ENCODE results near the gene TTL. TPM values are rescaled to one million over a fixed set of nuclear protein-coding genes. Genes with fewer than 3 reads are reported as not detected.
"Not testable (repeated sequence)": the region's sequence is repeated elsewhere in the genome, so short reads cannot be mapped to it uniquely, and the experiment has no call there.

Gene TTL
- polyA plus RNA-seq, 1 donor: 37.8 TPM

DNA sequence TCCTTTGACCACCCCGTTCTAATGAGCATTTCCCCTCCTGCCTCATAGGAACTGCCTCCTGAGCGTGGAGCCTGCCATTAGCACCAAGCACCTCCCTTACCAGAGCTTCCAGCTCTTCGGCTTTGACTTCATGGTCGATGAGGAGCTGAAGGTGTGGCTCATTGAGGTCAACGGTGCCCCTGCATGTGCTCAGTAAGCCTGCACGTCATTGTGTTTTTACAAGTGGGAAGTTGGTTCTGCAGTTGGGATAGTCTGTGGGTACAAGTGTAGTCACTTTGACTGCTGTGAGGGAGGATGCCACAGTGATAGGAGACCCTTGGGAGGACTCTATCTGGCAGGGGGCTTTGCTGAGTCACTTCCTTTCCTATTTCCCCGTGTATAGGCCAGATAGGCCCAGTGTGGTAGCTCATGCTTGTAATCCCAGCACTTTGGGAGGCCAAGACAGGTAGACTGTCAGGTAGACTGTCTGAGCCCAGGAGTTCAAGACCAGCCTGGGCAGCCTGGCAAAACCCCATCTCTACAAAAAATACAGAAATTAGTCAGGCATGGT, 38.4 kb downstream of the TTL start:
- DNase-seq (ENCODE audit: low read depth): no peak

DNA sequence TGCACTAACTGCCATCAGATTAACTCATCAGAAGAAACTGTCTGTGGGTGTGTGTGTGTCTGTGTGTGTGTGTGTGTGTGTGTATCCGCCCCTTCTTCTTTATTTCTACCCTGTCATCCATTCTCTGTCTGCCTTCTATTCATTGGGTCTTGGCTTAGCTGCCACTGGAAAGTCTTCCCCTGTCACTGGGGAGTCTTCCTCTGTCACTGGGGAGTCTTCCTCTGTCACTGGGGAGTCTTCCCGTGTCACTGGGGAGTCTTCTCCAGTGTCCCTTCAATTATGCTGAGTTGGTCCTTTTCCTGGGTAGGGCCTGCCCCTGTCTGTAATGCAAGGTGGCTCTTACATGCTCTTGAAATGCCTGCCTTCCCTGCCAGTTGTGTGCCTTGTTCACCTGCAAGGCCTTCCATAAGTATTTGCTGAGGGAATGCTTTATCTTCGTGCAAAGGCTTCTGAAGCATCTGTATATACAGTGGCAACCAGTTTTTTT, 41.4 kb downstream of the TTL start:
- DNase-seq (ENCODE audit: low read depth): no peak

DNA sequence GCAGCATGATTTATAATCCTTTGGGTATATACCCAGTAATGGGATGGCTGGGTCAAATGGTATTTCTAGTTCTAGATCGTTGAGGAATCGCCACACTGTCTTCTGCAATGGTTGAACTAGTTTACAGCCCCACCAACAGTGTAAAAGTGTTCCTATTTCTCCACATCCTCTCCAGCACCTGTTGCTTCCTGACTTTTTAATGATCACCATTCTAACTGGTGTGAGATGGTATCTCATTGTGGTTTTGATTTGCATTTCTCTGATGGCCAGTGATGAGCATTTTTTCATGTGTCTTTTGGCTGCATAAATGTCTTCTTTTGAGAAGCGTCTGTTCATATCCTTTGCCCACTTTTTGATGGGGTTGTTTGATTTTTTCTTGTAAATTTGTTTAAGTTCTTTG, 42.3 kb downstream of the TTL start:
- not testable (repeated sequence) for DNase-seq (ENCODE audit: low read depth)

DNA sequence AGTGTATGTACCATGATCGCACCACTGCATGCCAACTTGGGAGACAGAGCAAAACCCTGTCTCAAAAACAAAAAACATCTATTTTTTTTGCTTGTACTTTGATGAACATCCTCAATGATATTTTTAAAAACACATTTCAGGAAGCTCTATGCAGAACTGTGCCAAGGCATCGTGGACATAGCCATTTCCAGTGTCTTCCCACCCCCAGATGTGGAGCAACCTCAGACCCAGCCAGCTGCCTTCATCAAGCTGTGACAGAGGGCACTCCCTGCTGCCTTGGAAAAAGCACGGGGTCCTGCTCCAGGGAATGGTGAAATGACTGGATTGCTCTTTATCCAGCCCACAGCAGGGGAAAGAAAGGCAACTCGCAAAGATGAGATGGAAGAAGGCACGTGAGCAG, 46.6 kb downstream of the TTL start:
- no peak for DNase-seq (ENCODE audit: low read depth)

DNA sequence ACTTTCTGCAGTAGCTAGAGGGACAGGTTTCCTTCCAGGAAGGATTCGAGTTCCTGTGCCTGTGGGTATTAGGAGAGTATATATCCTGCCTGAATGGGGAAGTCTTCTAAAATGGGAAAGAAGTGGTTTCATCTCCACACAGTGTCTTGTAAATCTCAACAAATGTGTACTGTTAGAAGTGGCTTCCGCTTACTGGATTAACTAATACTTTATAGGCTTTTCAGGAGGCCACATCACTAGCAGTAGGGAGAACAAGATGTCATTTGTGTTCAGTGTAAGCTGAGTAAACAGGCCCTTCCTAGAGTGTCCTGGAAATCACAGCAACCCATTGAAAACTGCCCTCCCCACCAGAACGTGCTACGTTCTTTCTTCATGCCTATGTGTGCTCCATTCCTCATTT, 47.8 kb downstream of the TTL start:
- no peak for DNase-seq (ENCODE audit: low read depth)

DNA sequence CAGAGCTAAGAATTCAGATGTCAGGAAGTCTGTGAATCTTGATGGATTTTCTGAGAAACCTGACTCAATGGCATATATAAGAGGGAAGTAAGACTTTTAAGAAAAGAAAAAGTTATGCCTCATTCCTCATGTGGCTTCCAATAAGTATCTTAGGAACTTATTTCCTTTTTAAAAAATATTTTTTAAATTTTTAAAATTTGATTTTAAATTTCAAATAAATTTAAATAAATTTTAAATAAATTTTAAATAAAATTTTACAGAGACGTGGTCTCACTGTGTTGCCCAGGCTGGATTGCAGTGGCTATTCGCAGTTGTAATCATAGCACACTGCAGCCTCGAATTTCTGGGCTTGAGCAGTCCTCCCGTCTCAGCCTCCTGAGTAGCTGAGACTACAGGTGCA, 48.8 kb downstream of the TTL start:
- DNase-seq (ENCODE audit: low read depth): no peak

DNA sequence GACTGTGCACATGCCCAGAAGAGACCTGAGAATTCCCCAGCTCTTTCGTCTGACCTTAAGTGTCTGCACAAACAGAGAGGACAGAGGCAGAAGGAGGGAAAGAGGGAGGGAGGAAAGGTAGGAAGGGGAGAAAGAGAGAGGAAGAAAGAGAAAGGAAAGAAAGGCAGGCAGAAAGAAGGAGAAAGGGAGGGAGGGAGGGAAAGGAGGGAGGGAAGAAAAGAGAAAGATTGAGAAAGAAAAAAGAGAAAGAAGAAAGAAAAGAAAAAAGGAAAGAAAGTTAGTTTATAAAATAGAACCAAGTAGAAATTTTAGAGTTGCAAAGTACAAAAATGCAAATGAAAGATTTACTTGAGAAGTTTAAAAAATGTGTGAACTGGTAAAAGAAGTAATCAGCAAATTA, 52.9 kb downstream of the TTL start:
- no peak for DNase-seq (ENCODE audit: low read depth)

DNA sequence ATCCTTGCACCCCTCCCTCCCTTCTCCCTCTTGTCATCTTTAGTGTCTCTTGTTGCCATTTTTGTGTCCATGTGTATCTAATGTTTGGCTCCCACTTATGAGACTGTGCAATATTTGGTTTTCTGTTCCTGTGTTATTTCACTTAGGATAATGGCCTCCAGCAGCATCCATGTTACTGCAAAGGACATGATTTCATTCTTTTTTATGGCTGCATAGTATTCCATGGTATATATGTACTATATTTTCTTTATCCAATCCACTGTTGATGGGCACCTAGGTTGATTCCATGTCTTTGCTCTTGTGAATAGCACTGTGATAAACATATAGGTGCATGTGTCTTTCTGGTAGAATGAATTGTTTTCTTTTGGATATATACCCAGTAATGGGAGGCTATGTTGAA, 54.7 kb downstream of the TTL start:
- not testable (repeated sequence) for DNase-seq (ENCODE audit: low read depth)

DNA sequence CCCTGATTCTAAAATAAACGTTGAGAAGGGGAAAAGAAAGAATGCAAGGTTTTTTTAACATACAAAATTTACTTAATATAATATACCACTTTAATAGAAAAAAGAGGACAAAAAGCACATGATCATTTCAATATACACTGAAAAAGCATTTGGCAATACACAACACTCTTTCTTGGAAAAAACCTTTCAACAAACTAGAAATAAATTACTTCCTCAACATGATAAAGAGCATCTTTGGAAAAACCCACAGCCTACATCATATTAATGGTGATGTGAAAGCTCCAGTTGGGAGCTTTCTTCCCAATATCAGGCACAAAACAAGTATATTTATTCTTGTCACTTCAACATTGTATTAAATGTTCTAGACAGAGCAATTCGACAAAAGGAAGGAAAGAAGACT, 57.4 kb downstream of the TTL start:
- DNase-seq (ENCODE audit: low read depth): no peak

DNA sequence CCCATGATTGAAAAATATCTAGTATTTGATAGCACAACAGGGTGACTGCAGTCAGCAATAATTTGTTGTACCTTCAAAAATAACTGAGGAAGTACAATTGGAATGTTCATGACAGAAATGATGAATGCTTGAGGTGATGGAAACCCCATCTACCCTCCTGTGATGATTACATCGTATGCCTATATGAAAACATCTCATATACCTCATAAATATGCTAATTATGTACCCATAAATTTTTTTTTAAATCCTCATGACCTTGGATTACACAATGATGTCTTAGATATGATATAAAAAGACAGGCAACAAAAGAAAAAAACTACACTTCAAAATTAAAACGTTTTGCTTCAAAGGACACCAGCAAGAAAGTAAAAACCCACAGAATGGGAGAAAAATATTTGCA, 59.0 kb downstream of the TTL start:
- no peak for DNase-seq (ENCODE audit: low read depth)

DNA sequence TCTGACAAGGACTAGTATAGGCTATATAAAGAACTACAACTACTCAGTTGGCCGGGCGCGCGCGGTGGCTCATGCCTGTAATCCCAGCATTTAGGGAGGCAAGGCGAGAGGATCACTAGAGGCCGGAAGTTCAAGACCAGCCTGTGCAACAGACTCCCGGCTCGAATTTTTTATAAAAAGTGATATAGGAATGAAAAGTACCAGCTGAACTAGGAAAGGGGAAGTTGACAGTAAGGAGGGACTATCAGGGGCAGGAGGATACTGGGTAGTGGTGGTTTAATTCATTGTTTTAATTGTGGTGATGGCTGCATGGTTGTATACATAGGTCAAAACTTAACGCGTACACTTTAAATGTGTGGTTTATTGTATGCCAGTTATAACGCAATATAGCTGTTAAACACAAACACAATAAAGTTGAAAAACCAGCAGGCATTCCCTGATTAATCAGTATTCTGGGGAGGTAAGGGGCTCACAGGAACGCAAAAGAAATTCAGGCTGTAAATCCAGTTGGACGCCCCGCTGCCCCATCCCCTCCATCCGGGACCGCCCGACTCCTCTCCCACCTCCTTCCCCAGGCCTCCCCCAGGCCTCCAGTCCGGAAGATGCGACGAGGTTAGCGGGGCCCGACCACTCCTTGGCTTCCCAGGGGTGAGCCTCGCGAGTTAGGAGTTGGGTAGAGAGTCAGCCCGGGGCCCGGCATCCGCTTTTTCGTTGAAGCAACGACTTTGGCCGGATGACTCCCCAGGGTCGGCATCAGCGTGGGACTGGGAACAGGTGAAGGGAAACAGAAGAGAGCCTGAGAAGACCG, 59.6 kb downstream of the TTL start:
- DNase-seq (ENCODE audit: low read depth): no peak

DNA sequence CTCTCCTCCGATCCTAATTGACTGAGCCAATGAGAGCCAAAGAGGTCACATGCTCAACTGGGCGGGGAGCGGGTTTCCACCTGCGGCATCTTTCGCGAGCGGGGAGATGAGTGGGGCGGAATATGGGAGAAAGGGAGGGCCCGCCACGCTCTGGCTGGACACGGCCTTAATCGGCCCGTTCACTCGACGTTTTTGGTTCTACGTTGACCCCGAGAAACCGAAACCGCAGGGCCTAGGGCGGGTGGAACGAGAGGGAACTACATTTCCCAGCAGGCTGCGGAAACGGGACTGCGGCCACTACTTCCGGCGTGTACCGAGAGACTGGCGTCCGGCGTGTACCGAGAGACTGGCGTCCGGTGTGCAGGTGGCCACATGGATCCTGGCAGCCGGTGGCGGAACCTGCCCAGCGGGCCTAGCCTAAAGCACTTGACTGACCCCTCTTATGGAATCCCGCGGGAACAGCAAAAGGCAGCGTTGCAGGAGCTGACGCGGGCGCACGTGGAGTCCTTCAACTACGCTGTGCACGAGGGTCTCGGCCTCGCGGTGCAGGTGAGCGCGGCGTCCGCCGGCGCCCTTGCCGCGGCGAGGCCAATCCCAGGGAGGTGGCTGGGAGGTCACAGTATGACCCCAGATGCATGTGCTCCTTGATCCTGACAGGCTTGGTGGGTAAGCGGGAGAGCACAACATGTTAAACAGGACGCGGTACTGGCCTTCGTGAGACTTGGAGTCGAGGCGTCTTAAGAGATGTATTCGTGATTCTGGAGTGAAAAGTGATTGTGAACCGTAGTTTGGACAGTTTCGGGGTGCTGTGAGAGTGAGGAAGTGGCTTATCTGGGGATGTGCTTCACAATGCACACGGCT, 60.4 kb downstream of the TTL start, which contains the start of gene POLR1B:
Gene POLR1B (plus strand): TSS at position 343 of the 861 bp plus-strand sequence. CDS start 30 bp downstream, at position 373.
- peak; percentile 56 for DNase-seq (ENCODE audit: low read depth)

DNA sequence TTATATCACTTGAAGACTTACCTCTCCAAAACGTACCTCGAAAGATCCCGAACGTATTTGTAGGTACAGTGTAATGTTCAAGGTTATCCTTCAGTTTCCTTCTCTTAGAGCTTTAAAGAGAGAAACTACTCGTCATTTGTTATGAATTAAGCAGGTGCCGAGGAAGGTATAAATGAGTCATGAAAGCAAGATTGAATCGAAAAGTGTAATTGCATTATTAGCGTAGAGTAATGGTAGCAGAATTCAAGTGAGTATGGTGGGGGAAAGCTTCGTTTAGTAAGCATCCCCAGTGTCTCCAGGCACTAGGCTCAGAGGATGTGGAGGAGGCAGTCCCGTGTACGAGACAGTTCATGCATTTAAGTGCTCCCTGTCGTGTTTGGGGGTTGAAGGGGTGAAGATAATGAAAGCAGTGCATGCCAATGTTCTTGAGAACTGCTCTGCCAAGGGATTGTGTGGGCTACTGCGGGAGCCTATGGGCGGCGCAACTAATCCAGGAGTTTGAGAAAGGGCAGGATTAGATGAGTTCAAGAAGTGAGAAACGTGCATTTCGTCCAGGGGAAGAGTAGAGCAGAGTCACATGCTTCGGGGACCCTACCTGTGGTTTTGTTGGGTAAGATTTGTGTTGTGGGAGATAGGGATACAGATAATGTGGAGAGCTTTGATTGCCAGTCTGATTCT, 61.2 kb downstream of the TTL start:
- DNase-seq (ENCODE audit: low read depth): no peak

DNA sequence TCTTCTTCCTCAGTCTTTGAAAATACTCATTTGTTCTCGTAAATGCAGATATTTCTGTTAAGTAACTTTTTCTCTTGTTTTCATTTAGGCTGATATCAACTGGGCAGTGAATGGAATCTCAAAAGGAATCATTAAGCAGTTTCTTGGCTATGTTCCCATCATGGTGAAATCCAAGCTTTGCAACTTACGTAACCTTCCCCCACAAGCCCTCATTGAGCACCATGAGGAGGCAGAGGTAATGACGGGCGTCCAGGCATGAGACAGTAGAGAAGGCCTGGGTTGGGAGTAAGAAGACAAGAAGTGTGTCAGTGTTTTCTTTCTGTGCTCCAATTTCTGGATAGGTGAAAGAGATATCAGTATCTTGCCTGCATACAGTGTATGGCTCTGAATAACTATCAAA, 65.4 kb downstream of the TTL start:
- DNase-seq (ENCODE audit: low read depth): no peak

DNA sequence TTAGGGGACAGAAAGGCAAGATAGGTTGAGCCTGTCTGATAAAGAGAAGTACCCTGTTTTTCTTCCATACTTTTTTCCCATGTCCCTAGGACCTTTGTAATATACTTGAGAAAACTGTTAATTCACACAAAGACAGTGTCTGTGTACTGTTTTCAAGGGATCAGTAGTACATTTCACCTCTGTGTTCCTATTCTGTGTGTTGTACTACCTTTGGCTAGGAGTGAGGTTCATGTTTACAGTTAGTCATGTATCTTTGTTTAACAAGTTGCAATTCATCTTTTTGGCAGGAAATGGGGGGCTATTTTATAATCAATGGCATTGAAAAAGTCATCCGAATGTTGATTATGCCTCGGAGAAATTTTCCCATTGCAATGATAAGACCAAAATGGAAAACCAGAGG, 67.0 kb downstream of the TTL start:
- DNase-seq (ENCODE audit: low read depth): no peak

DNA sequence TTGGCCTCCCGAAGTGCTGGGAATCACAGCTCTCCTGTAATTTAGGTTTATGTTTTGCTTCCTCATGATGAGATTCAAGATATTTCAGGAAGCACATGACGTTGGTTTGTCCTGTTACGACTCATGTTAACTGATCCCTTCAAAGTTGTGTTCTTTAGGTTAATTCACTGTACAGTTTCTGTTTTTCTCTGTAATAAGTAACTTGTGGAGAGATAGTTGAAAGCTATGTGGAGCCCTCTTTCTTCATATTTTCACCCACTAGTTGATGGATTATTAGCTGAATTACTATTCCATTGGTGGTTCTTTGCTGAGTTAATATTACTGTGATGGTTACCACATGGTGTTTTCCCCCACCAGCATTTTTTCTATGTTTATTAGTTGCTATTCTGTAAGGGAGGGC, 84.1 kb downstream of the TTL start:
- DNase-seq (ENCODE audit: low read depth): no peak

DNA sequence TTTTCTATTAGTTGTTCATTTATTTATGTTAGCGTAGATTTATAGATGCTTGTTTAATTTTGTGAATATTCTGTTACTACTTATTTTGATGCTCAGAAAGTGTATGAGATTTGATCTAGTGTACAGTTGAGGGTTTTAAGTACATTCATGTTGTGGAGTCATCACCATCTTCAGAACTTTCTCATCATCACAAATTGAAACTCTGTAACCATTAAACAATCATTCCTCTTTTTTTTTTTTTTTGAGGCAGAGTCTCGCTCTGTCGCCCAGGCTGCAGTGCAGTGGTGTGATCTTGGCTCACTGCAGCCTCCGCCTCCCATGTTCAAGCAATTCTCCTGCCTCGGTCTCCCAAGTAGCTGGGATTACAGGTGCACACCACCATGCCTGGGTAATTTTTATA, 84.6 kb downstream of the TTL start:
- not testable (repeated sequence) for DNase-seq (ENCODE audit: low read depth)

DNA sequence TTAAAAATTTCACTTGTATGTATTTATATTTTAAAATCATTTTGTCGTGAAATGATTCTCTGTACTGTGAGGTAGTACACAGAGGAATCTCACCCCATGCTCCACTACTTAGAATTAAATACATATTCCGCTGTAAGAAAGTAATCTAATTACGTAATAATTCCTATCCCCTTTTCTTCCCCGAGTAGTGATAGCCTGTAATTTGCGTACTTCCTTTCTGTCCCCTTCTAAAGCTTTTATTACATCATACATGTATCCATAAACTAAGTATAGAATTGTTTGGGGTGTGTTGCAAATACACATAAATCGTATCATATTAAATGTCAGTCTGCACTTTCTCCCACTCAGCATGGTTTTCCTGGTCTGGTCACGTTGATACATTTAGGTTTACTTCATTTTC, 90.0 kb downstream of the TTL start:
- DNase-seq (ENCODE audit: low read depth): no peak

DNA sequence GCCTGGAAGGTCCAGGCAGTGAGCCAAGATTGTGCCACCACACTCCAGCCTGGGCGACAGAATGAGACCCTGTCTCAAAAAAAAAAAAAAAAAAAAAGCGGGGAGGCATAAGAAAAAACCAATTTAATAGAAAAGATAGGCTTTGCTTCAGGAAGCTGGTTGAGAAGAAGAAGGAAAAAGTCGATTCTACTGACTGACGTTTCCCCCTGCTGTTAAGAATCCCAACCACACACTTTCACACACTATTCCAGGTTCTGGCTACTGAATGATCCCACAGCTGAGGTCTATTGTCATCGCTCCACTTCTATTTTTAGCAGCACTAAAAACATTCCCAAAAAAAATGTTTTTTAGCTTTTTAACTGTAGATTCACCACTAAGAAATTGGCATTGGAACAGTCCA, 95.8 kb downstream of the TTL start:
- DNase-seq (ENCODE audit: low read depth): no peak

DNA sequence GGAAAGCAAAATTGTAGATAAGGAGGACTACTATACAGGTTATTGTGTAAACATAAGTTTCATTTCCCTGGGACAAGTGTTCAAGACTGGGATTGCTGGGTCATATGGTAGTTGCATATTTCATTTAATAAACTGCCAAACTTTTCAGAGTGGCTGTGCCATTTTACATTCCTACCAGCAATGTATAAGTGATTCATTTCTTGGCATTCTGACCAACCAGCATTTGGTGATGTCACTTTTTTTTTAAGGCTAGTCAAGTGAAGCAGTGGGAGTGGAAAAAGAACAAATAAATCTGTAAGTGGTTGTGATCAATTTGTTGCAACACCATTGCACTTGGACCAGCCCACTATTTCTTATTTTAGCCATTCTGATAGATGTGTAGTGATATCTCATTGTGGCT, 97.3 kb downstream of the TTL start:
- DNase-seq (ENCODE audit: low read depth): no peak

DNA sequence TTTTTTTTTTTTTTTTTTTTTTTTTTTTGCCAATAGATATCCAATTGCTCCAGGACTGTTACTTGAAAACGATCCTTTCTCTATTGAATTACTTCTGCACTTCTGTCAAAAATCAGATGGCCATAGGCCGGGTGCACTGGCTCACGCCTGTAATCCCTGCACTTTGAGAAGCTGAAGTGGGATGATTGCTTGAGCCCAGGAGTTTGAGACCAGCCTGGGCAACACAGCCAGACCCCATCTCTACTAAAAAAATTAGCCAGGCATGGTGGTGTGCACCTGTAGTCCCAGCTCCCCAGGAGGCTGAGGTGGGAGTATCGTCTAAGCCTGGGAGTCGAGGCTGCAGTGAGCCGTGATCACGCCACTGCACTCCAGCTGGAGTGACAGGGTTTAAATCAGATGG, 98.1 kb downstream of the TTL start:
- DNase-seq (ENCODE audit: low read depth): no peak

DNA sequence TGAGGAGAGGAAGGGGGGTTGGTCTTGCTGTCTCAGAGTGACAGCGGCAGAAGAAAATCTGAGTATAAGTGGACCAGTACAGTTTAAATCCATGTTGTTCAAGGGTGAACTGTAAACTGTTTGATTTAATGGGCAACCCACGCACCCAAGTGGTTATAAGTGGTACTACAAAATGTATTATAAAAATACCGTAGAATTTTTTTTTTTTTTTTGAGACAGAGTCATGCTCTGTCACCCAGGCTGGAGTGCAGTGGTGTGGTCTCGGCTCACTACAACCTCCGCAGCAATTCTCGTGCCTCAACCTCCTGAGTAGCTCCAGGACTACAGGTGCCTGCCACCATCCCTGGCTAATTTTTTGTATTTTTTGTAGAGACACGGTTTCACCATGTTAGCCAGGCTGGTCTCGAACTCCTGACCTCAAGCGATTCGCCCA, 100.4 kb downstream of the TTL start:
- no peak for DNase-seq (ENCODE audit: low read depth)

Measured in forelimb muscle (tissue), 1 donor.